DOHH2 (cell line): ENCODE results near the gene BRD7.

ENCODE experiments used
- CTCF ChIP-seq: fragments of 200-600 bp; sonication (generic); IDR thresholded peaks from one replicate; pipeline ENCODE4 v1.5.1; 2014; ENCODE audit warnings: antibody characterized with exemption, mild to moderate bottlenecking, low read depth, low read length; ENCODE audit not compliant: poor library complexity, severe bottlenecking
- EZH2phosphoT487 ChIP-seq: fragments of 200-600 bp; sonication (generic); IDR thresholded peaks from 2 replicates; pipeline ENCODE4 v1.6.1; 2017; ENCODE audit warnings: borderline replicate concordance, mild to moderate bottlenecking, antibody characterized with exemption, low read length, moderate library complexity, mixed read lengths

DNA sequence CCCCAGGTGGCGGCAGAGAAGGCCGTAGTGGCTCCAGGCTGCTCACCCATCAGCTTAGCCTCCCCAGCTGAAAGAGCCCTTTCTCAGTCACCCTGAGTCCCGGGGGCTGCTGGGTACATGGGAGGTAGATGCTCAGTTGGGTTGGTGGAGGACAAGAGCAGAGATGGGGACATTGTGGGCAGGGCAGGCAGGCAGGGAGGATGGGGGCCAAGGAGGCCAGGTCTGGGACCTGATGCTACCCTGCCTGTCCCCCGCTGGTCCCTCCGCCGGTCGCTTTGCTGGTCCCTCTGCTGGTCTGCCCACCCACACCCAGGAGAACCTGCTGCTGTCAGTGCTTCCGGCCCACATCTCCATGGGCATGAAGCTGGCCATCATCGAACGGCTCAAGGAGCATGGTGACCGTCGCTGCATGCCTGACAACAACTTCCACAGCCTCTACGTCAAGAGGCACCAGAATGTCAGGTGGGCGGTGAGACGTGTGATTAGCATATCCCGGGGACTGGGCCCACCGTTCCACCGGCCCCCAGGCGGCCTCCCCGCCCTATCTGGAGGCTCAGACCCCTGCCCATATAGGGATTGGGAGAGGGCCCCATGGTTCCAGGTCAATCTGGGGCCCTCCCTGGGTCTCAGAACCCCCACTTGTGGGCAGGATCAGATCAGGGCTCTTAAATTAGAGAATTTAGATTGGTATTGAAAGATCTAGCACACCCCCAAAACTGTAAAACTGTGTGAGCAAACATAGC is 75.6 kb downstream of the BRD7 start:
- TF ChIP-seq CTCF (no peak), EZH2phosphoT487 (no peak)
